Brain pericyte (primary cell): ENCODE measurements around the gene FOXP4.

Source experiments
- DNase-seq: peaks from one replicate; pipeline ENCODE4 v3.0.0-alpha.2; 2012; ENCODE audit warnings: low read depth, low spot score

FOXP4 gene

DNA sequence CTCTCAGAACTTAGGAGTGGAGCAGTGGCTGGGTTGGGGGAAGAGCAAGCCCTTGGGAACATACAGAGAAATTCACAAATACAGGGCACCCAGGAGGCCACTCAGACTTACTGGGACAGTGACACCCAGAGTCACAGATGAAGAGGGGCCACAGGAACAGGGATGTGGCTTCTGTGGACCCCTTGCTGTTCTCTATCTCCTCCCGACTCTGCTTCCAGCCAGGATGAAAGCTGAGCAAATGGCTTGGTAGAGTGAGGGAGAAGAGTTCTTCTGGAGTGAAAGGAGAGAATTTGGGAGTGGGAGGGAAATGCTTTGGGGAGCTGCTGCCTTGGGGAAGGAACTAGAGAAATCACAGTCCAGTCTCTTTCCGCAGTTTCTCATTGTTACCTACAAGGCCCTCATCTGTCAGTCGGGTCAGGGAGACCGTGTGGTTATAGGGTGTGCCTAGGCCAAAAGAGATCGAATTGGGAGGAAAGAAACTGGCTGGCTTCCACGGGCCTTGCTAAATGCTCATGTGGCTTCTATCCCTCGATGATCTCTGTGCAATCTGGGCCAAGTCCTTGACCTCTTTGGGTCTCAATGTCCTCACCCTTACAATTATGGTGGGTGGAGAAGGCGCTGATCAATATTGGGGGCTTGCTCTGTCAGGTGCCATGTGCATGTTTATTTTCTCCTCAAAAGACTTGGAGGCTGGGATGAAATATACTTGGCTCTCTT is 17.0 kb downstream of the FOXP4 start:
- no peak for DNase-seq

- no peak for DNase-seq
Measured at GRCh38 chr6:41564448-41565142, 18.4 kb downstream of the FOXP4 start.

GRCh38 chr6:41565701-41566100 is 19.5 kb downstream of the FOXP4 start:
- no peak for DNase-seq

DNA sequence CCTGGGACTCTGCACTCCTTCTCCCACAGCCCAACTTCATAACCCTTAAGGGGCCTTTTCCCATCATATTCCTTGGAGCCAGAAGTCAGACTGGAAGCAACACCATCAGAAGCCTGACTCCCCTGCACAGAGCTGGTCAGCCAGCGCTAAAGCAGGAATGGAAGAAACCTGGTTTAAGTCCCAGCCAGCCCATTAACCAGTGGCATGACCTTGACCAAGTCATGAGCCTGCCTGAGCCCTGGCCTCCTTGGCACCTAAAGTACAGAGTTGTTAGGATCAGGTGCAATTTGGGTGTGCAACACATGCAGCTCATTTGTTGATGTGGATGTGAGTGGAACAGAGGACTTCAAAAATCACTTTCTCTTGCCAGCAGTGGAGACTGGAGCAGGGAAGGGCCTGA is 20.8 kb downstream of the FOXP4 start:
- DNase-seq: no peak

DNA sequence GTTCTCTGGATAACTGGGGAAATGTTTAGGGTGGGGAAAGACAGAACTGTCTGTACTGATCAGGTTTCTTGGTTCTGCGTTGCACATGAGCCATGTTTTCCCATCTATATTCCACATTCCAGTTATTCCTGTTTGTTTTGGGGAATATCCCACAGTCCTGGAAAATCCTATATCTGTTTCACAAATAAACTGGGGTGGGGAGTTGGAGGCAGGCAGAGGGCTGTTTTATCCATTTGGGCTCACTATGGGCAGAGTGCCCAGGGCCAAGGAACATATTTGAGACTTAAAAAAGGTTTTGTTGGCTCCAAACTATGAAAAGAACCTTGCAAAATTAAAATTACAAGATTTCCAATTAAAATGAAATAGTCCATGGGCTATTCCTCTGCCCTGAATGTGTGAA is 21.5 kb downstream of the FOXP4 start:
- no peak for DNase-seq

- DNase-seq: no peak
Measured at GRCh38 chr6:41568202-41568584, 22.0 kb downstream of the FOXP4 start.

DNA sequence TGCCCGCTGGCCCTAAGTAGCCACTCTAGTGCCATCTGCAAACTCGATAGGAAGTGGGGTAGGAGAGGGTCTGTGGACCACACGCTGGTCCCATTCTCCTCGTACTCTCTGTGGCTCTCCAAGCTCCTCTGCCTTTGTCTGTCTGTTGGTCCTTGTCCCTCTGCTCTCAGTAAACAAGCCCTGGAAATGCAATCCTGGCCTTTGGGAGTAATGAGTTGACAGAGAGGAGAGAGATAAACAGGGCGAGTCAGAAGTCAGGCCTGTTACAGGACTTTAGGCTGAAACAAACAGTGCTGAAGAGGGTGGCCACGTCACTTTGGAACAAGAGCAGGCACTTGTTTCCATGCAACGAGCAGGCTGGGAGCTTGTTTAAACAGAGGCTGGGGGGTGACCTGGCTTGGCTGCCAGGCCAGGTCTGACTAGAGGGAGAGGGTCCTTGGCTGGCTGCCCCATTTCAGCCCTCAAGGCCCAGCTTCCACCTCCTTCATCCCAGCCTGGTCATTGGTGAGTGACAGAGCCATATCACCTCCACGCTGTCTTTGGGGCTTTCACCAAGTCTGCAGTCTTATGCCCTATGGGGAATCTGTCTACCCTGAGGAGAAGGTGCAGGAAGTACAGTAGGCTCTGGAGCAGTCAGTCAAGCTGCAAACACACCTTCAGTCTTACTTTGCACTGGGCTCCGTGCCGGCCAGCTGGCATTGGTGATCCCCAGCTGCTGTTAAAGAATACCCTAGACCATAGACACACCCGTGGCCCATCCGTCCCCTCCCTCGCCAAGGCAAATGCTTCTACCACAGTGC is 22.6 kb downstream of the FOXP4 start:
- no peak for DNase-seq

DNA sequence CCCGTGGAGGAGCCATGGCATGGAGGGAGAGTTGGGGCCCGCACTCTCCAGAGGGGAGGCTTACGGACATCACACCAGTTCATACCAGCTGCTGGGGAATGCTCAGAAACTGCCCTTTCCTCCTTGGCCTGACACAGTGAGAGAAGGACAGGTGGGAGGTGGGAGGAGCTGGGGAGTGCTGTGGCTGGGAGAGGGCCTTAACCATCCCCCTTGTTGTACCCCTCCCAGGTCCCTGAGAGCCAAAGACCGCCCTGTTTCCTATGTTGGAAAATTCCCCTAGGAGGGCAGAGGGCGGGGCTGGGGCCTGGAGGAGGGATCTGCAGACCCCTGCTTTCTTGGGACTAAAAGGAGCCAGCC is 24.1 kb downstream of the FOXP4 start:
- DNase-seq: no peak

DNA sequence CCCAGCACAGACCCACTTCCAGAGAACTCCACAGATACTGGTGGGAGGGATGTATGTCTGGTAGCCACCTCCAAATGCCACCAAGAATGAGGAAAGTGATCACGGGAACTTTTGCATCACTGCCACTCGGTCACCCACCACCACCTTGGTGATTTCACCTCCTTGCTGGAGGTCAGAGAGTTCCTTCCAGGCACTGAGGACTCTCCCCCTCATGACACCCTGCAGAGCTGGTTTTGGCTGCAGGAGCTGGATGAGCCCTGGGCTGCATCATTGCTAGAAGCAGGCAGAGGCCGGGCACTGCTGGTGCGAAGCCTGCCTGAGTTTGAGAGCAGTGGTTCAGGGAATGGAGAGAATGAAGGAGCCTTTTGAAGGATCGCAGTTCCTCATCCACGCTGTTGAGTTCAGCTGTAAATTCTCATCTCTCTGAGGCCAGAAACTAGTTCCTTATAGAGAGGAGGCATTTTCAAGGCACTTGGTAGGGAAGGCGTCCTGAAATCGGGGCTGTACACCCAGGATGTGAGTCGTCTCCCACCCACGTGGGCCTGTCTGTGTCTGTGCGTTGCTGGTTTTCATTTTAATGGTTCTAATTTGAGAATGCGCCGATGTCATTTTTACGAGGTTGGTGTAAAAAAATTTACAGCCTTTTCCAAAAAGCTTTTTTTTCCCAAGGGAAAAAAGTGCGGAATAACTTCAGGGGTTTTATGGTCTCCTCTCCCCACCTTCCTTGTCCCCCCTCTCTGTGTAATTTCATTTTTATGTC is 25.0 kb downstream of the FOXP4 start:
- DNase-seq: no peak

DNA sequence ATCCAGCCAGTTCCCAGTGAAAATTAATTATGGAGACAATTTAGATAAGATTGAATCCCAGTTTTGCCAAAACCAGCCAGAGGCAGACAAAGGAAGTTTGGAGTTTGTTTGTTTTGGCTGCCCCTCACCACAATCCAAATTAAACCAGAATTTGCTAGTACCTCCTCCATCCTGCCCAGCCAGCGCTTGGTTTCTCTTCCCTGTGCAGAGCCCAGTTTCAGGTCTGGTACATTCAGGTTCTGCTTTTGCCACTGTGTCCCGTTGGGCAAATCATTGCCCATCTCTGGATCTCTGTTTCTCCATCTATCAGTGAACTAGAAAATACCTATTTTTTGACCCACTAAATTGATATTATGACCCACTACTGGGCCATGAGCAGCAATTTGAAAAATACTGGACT is 26.4 kb downstream of the FOXP4 start:
- no peak for DNase-seq

- no peak for DNase-seq
Measured at GRCh38 chr6:41573276-41573675, 27.1 kb downstream of the FOXP4 start.

GRCh38 chr6:41573985-41574384 is 27.8 kb downstream of the FOXP4 start:
- DNase-seq: no peak

DNA sequence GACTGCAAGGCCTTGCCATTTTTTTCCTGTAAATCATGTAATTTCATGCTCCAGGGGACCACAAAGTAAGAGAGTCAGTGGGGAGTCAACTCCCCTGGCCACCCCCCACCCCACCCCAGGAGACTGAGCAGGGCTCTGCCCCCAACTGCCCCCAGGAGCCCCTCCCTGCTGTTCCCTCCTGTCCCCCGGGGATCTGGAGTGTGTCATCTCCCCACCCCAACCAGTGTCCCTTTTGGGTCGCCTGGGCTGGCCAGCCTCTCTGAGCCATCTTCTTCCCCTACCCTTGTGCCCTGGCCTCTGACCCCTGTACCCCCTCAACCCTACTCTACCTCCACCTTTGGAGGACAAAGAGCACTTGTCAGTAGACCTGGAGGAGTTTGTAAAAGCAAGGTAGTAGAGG is 29.4 kb downstream of the FOXP4 start:
- no peak for DNase-seq

DNA sequence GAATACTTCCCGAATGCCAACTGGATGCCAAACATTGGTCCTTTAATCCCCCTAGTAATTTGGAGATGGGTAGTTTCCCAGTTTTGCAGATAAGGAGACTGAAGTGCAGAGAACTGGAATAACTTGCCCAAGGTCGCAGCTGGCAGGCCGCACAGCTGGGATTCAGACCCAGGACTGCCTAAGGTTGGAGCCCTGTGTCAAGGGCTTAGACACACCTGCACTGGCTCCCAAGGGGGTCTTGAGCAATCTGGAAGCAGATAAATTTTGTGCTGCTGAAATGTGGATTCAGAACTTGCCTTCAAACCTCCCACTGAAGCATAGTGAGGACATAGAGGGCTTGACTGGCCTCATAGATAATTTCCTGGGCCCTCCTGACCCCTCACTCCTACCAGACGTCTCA is 30.5 kb downstream of the FOXP4 start:
- DNase-seq: no peak

- no peak for DNase-seq
Measured at GRCh38 chr6:41577356-41578216, 31.4 kb downstream of the FOXP4 start.

- no peak for DNase-seq
Measured at GRCh38 chr6:41578217-41579087, 32.3 kb downstream of the FOXP4 start.

GRCh38 chr6:41579088-41579610 is 33.0 kb downstream of the FOXP4 start:
- DNase-seq: no peak

DNA sequence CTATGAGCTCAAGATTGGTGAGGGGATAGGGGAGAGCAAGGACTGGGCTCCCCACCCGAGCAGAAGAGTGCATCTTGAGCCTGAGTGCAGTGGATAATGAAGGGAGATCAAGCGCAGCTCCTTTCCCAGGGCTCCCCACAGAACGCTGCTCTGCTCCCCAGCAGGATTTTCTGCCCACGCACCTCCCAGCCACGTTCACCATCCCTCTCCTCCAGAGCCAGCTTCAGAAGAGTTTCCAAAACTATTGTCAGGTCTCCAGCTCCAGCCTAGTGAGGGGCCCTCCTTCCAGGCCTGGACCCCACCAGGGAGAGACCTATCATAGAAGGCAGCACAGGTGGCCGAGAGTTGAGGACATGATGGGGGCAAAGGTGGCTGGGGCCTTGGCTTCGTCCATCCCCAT is 34.5 kb downstream of the FOXP4 start:
- no peak for DNase-seq

GRCh38 chr6:41581381-41581991 is 35.3 kb downstream of the FOXP4 start:
- DNase-seq: peak; percentile 94
